Measurements from ENCODE around the gene NAV1.
"Not testable (repeated sequence)": the region's sequence is repeated elsewhere in the genome, so short reads cannot be mapped to it uniquely, and the experiment has no call there.

NAV1 gene

DNA sequence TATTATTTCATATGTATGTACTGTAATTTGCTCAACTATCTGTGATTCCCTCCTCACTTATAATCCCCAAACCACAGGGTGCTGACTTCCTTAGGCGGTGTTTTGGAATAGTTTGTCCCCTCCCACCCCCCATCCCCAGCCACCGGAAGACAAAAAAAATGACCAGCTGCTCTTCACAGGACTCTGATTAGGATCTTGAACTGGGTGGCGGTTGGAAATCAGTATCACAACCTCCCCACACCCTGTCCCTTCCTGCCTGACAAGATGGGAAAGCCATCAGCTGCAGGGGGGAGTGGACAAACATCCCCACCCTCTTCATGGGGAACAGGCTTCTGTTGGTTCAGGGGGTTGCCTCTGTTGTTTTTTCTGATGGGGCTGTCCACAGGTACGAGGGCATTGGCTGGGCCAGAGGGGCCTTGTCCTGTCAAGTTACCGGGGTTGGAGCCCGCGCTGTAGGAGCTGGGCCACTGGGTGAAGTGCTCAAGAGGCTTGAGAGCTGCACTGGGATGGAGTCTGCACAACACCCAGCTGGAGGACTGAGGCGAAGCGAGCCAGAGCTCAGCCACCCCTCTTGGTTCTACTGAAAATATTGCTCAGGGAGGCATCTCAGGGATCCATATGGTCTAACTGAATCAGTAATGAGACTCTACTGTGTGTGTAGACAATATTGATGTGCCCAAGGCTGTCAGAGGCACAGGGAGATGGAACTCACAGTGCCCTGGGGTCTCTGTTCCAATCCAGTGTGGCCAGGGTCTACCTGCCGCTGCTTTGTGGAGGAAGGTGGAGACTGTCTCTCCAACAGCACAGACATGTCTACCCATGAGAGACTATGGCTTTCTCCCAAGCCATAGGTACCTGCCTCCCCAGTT, 28.2 kb downstream of the NAV1 start:
- no peak for DNase-seq

DNA sequence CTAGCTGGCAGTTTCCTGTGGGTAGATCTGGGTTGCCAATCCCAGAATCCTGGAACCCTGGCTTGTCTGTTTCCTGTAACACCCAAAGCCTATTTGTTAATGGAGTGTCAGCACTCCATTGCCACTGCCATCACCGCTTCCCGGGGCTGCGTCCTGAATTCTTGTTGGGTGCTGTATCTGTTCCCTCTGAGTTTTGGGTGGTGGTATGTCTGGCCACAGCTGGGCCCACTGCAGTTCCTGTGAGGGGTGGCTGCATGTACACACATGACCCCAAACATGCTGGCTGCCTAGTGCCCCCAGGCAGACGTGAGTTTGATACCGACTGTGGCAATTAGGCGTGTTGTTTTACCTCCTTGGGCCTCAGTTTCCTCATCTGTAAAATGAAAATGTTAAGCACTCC, 29.3 kb downstream of the NAV1 start:
- no peak for DNase-seq

DNA sequence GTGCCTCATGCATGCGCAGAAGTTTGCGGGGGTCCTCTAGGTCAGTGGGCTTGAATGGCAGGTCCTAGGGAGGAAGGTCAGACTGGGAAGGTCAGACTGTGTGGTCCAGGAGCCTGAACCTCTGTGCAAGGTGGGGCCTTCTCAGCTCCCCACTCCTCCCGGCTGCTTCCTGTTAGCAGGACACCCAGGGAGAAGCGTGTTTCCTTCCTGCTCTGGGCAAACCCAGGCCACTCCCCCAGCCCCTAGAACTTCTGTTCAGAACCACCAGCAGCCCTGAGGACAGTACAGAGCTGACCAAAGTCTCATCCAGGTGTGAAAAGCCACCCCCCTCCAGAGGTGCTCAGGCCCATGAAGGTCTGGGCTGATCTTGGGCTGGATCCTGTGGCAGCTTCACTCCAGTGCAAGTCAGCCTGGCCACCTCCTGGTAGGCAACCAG, 29.9 kb downstream of the NAV1 start:
- no peak for DNase-seq

DNA sequence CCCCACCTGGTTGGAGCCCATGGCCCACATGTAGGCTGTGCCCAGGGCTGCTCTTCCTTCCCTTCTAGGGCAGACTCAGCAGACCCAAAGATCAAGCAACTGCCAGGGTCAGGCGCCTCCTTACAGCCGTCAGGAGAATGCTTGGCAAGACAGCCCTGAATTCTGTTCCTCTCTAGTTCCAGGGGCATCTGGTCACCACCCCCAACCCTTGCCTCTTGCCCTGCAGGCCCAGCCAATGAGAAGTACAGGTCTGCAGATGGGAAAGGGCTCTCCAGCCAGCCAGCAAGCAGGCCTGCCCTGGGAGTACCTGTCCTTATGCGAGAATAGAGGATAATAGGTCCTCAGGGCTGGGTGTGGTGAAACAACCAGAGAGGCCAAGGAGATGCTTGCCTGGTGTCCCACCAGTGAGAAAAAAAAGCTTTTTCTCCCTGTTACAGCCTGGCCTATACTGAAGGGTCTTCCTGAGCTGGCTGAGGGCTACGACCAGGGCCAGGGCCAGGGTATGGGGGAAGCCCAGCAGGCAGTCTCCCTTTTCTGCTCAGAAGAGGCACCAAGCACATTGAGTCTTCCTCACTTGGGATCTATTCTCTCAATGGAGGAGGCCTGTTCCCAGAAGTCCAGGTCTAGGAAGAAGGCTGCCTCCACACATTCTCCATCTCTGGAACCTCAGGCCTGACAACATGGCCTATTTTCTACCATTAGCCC, 31.4 kb downstream of the NAV1 start:
- DNase-seq, result no peak

DNA sequence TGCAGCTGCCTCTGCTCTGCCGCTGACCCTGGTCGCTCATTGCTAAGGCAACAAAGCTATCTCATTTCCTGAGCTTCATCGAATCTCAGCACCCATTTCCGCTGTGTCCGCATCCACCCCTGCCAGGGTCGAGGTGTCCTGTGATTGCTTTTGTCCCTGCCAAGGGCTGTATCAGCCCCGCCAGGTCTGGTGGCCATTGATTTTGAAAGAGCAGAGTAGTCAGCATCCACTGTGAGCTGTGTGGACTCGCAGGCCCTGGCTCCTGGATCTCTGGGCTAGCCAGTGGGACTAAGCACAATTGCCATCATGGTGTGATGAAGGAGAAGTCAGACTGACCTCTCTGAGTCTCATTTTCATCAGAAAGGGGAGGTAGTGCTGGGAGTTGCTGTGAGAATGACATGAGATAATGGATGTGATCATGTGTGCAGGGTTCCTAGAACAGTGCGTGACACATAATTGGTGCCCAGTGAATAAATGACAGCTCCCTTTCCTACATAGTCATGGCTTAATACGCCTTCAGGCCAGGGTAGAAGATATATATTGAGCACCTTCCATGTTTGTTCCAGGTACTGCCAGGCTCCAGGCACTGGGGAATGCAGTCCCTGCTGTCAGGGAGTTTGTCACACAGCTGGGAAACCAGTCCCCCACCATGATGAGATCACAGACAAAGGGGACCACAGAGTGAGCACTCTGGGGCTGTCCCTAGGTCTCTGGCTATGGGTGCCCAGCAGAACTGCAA, 32.1 kb downstream of the NAV1 start:
- no peak for DNase-seq

DNA sequence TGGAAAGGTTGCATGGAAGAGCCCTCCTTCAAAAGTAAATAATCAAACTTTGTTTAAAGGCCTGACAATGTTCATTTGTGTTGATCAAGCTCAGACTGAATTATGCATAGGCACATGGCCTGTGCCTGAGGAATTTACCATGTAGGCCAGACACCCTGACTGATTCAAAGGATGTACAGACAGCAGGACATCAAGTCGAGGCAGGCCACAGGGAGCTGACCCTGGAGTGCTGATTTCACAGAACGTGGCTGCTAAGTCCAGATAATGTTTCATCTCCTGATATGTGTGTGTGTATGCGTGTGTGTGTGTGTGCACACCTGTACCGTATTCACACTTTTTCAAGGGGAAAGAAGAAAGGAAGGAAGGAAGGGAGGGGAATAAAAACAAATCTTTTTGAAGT, 34.1 kb downstream of the NAV1 start:
- no peak for DNase-seq

DNA sequence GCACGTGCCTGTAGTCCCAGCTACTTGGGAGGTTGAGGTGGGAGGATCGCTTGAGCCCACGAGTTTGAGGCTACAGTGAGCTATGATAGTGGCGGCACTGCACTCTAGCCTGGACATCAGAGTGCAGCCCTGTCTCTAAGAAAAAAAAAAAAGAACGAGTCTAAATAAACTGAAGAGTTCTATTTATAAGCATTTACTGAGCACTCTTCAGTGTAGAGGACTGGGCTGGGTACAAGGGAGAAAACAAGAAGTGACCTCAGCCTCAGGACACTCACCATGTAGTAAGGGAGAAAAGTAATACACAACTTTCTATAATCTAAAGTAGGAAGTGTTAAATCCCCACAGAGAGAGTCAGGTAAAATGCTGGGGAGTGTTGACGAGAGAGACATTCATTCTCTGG, 35.0 kb downstream of the NAV1 start:
- DNase-seq, result no peak

DNA sequence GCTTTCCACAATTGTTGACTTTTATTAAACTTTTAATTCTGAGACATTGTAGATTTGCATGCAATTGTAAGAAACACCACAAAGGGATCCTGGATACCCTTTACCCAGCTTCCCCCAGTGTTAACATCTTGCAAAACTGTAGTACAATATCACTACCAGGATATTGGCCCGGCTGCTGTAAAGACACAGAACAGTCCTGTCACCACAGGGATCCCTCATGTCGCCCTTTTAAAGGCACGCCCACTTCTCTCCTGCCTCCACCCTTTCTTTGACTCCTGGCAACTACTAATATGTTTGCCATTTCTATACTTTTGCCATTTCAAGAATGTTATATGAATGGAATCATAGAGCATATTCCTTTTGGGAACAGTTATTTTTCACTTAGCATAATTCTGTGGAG, 37.0 kb downstream of the NAV1 start:
- DNase-seq, result no peak

DNA sequence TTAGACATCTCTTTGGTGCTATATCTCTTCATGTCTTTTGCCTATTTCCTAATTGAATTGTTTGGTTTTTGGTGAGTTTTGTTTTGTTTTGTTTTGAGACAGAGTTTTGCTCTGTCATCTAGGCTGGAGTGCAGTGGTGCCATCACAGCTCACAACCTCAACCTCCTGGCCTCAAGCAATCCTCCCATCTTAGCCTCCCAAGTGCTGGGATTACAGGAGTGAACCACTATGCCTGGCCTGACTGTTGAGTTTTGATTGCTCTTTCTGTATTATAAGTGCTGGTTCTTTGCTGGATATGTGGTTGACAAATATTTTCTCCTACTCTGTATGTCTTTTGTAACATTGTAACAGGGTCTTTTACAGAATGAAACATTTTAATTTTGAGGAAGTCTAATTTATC, 38.0 kb downstream of the NAV1 start:
- no peak for DNase-seq

DNA sequence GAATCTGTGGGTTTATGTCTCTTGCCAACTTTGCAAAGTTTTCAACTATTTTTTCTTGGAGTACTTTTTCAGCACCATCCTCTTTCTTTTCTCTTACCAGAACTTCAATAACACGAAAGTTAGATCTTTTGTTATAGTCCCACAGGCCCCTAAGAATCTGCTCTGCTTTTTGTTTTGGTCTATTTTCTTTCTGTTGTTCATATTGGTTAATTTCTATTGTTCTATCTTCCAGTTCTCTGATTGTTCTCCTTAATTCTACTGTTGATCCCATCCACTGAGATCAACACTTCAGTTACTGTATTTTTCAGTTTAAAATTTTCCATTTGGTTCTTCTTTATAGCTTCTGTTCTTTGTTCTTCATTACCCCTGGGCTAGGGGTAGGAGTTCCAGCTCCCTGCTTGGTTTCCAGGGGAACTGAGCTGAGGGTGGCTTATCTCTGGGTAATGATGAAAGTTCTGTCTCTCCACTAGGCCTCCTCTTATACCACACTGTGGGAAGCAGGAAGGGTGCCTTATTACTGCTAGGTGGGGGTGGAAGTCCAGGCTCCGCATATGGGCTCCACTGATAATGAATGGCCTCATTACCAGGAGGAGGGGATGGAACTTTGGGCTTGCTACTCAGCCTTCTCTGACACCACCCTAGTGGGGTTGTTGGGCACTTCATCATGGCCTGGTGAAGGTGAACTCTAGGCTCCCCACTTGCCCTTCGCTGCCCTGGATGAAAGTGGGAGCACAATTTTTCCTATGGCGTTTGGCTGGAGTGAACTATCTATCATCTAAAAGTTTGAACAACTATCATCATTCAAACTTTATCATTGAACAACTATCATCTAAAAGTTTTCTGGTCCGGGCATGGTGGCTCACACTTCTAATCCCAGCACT, 39.3 kb downstream of the NAV1 start:
- no peak for DNase-seq

DNA sequence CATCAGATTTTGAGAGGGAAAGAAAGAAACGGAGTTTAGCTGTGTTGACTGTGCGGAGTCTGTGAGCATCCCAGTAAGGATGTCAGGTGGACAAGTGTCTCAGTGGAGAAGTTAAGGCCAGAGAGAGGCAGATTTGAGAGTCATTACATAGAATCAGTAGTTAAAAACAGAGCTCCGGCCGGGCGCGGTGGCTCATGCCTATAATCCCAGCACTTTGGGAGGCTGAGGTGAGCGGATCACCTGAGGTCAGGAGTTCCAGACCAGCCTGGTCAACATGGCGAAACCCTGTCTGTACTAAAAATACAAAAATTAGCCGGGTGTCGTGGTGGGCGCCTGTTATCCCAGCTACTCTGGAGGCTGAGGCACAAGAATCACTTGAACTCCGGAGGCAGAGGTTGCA, 42.4 kb downstream of the NAV1 start:
- not testable (repeated sequence) for DNase-seq

DNA sequence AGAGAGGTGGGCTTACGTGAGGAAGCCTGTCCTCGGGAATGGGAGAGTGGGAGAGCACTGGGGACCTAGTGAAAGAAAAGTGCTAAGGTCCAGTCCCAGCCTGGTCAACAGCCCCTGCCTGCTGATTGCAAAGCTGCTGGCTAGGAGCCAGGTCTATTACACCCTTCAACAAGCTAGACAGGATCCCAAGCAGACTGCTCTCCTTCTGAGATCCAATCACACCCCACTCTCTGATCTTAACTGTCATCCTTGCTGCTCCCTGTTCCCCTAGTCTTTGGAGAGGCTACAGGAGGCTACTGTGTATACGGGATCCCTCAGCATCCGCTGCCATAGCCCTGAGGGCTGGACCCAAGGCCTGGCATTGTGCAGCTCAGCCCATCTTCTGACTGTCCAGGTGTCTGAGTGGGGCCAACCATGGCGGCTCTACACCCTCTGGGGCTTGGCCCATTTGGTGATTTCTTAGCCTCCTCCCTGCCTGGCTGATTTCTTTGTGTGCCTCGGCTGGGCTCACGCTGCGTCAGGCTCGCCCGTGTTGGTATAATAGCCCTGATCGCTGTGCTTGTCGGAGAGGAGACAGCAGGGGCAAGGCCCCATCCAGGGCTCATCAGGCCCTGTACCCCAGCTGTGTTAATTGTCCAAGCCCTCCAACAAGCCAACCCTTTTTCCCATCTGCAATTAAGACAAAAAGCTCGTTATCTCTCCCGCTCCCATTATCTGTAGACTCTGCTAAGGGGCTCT, 43.9 kb downstream of the NAV1 start:
- peak; percentile 33 for DNase-seq

DNA sequence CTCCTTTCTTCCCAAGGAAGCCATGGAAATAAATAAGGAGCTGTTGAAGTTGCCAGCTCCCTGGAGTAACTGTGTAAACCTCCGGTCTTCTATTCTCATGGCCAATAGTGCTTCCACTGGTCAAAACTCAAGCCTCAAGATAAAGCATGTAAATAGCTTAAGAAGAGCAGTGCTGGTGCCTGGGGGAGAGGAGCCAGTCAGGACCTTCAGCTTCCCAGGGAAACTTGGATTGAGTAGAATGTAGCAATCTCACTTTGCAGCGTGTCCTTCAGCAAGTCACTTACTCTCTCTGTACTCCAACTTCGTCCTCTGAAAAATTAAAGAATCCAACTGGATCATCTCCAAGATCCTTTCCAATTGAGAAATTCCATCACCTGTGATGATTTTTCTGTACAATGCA, 44.7 kb downstream of the NAV1 start:
- DNase-seq, result no peak

DNA sequence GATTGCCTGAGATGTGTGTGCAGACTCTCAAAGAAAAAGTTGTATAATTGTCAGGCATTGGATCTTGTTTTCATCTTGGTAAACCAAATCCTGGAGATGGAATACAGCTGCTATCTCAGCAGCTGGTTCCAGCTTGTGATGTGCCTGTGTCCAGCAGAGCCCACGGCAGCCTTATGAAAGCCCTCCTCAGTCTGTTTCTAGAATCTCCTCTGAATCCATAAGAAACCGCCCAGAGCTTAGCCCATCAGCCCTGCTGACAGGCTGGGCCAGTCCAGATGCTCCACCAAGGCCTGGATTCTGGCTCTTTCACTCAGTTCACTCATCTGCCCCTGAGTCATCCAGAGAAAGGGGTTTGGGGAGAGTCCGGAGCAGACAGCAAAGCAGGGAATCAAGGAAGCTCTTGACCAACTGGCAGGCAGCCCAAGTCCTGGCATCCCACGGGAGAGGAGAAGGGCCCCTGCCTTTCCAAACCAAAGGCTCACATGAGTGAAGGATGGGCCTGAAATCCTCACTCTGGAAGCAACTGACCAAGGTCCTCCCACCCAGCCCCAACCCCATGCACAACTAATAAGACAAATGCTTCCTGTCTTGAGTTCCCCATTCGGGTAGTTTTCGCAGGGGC, 45.7 kb downstream of the NAV1 start:
- no peak for DNase-seq

DNA sequence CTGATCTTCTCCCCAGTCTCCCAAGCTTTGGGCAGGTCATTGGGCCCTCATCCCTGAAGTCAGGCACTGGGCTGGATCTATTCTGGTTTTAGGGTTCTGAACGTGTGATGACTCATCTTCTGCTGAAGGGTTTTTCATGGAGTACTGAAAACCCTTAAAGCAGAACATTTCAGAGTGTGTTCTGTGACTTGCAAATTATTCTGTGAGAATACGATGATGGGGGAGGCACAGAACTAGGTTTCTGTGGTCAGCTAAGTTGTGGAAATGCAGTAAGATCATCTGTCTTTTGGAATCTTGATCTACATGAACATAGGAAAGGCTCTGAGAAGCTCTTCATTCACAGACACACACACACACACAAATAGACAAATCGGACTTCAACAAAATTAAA, 46.2 kb downstream of the NAV1 start:
- DNase-seq, result no peak

DNA sequence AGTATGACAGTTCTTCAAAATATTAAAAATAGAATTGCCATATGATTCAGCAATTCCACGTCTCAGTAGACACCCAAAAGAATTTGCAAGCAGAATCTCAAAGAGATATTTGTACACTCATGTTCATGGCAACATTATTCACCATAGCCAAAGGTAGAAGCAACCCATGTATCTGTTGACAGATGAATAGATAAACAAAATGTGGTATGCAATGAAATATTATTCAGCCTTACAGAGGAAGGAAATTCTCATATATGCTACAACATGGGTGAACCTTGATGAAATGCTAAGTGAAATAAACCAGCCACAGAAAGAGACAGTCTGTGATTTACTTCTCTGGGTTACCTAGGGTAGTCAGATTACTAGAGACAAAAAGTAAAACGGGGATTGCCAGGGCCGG, 47.0 kb downstream of the NAV1 start:
- no peak for DNase-seq

DNA sequence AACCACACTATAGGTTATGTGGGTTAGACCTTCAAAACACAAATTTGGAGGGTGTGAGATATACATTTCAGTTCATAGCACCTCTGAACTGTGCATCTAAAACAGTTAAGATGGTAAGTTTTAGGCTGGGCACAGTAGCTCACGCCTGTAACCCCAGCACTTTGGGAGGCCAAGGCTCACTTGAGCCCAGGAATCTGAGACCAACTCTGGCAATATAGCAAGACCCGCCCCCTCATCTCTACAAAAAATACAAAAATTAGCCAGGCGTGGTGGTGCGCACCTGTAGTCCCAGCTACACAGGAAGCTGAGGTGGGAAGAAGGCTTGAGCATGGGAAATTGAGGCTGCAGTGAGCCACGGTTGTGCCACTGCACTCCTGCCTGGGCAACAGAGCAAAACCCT, 47.9 kb downstream of the NAV1 start:
- DNase-seq, result no peak

DNA sequence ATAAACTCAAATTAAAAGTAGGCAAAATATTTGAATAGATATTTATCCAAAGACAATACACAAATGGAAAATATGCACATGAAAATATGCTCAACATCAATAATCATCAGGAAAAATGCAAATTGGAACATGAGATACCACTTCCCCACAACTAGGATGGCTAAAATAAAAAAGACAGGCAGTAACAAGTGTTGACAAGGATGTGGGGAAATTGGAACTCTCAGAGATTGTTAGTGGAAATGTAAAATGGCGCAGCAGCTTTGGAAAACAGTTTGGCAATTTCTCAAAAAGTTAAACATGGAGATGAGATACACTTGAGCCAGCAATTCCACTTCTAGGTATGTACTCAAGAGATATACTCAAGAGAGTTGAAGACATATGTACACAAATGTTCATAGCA, 48.8 kb downstream of the NAV1 start:
- DNase-seq, result no peak

Measured in NCI-H2029 (cell line).